ENCODE results near the gene MCMBP. TPM values are rescaled to one million over a fixed set of nuclear protein-coding genes. Genes with fewer than 3 reads are reported as not detected.

Gene MCMBP
- total and polyA plus RNA-seq, 2 donors (not counting 1 experiment from before 2014, with no cell fraction given): 27.1 to 36.0 TPM

- H3K27ac Mint-ChIP-seq: no peak overlapping the region
- Histone ChIP-seq H4K20me1 (ENCODE audit: control insufficient read depth, insufficient read depth, low read length, poor library complexity, severe bottlenecking) (no peaks in the 10 kb centered on the region), H3K4me1 (ENCODE audit: control insufficient read depth in 2 of 2, insufficient read depth in 2 of 2, low read length in 2 of 2) (peaks cover 34 to 45% of the 10 kb centered on the region in 2 donors), H3K9me3 (ENCODE audit: control extremely low read depth in 1 of 3, control insufficient read depth in 2 of 3, insufficient read depth in 1 of 3, low read length in 2 of 3) (peaks cover 0 to 3% (median 3%) of the 10 kb centered on the region in 3 donors), H2AFZ (ENCODE audit: insufficient read depth, low read depth, low read length, poor library complexity, severe bottlenecking) (no peak overlapping the region), H3K79me2 (ENCODE audit: control insufficient read depth, insufficient read depth, low read length) (peaks cover 34% of the 10 kb centered on the region), H3K27ac (ENCODE audit: low read length in 2 of 2) (no peak overlapping the region), H3K9ac (ENCODE audit: low read length) (no peak overlapping the region), H3K4me3 (ENCODE audit: control extremely low read depth in 1 of 5, extremely low read depth in 1 of 5, insufficient read depth in 1 of 5, low read depth in 2 of 5, low read length in 4 of 5) (no peak overlapping the region), H3K36me3 (replicated peaks in 1 of 2; ENCODE audit: control extremely low read depth in 1 of 2, control insufficient read depth in 1 of 2, extremely low read depth in 1 of 2, insufficient read depth in 2 of 2, low read length in 1 of 2) (peaks cover 0 to 8% of the 10 kb centered on the region in 2 experiments), H3K27me3 (replicated peaks in 1 of 4; ENCODE audit: control extremely low read depth in 1 of 4, control insufficient read depth in 3 of 4, insufficient read depth in 4 of 4, low read length in 3 of 4) (no peaks in the 10 kb centered on the region), H3K4me2 (replicated peaks; ENCODE audit: low read depth, low read length, poor library complexity, severe bottlenecking) (no peak overlapping the region)
- WGBS (ENCODE audit: insufficient coverage): no CpG with 5 or more reads among the region's 5 CpGs
- ATAC-seq (ENCODE audit: low read depth): no peak
- H3K4me1 Mint-ChIP-seq: peaks cover 48% of the 10 kb centered on the region
- no peaks in the 10 kb centered on the region for H3K27me3 Mint-ChIP-seq
- intact Hi-C loops (cut with micrococcal nuclease): no loop called here
- H3K4me3 Mint-ChIP-seq: no peak overlapping the region
- TF ChIP-seq EZH2 (IDR thresholded peaks at IDR 0.05; ENCODE audit: borderline replicate concordance, insufficient read depth, low read depth, low read length, poor library complexity, severe bottlenecking): no peak
- no peak for TF ChIP-seq CTCF (IDR thresholded peaks at IDR 0.05)
- ChIA-PET CTCF (no interaction called here), POLR2A (no interaction called here)
- DNase-seq: no peak
- no peaks in the 10 kb centered on the region for H3K9me3 Mint-ChIP-seq (ENCODE audit: insufficient read depth)
These were observed 91.7 kb downstream of the MCMBP start for GRCh38 chr10:119780879-119781480.

Other genes with a start within 250 kb of the MCMBP start
- 3.9 and 4.2 TPM in 2 replicates for gene BAG3, start 221.5 kb downstream of the MCMBP start, total RNA-seq
- gene BAG3, start 221.5 kb downstream of the MCMBP start, polyA plus RNA-seq: 7.4 and 7.5 TPM in 2 replicates
- gene INPP5F, start 146.8 kb downstream of the MCMBP start, total RNA-seq: 37.5 and 42.5 TPM in 2 replicates
- 10.2 and 11.2 TPM in 2 replicates for gene INPP5F, start 146.8 kb downstream of the MCMBP start, polyA plus RNA-seq
- gene SEC23IP, start 19.9 kb upstream of the MCMBP start, total RNA-seq: 69.7 and 77.3 TPM in 2 replicates
- 10.5 and 16.5 TPM in 2 replicates for gene SEC23IP, start 19.9 kb upstream of the MCMBP start, polyA plus RNA-seq

All from B cell (primary cell).